Raji (cell line): ENCODE data around the gene RNF166.
A peak's percentile ranks its signal among the peaks of the same experiment; 100 is the strongest.

Experiments used
- POLR2A ChIP-seq: IDR thresholded peaks from 2 replicates; pipeline ENCODE4 v1.6.1; 2011; ENCODE audit warnings: low read depth, low read length, control low read depth; ENCODE audit not compliant: insufficient read depth

The RNF166 gene

DNA sequence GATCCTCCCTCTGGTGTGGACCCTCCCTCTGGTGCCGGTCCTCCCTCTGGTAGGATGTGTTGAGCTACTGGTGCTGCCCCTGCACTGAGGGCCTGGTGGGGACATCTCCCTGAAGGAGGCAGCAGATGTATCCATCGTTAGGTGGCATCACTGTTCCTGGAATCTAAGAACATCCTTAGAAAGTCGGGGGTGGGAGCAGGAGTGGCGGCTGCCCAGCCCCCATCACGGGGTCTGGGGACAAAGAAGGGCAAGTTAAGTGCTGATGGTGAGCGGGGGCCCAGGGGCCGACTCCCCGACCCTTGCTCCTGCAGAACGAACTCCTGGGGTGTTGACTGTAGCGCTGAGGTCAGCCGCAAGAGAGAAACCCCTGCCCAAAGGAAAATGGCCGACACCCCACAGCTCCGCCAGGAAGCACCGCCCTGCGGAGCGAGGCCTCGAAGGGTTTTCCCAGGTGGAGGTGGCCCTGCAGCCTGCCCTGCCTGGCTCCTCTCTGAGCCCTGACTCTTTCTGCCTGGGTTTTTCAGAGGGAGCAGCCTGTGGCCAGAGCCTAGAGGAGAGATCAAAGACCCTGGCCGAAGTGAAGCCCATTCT lies 5.6 kb upstream of the RNF166 start:
- no peak for TF ChIP-seq POLR2A

DNA sequence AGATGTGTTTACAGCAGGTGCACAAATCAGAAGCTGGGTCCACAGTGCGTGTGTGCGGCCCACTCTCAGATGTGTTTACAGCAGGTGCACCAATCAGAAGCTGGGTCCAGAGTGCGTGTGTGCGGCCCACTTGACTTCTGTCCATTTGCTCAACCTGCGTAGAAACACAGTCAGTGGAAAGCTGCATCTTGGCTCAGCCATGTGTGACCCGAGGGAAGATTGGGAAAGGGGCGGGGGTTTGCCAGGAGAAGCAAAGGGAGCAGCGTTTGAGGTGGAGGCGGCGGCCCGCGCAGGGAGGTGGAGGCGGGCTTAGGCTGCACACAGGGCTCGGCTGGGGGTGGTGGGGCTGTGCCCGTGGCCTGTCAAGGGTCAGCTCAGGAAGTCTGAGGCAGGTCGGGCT lies 4.3 kb upstream of the RNF166 start:
- no peak for TF ChIP-seq POLR2A

DNA sequence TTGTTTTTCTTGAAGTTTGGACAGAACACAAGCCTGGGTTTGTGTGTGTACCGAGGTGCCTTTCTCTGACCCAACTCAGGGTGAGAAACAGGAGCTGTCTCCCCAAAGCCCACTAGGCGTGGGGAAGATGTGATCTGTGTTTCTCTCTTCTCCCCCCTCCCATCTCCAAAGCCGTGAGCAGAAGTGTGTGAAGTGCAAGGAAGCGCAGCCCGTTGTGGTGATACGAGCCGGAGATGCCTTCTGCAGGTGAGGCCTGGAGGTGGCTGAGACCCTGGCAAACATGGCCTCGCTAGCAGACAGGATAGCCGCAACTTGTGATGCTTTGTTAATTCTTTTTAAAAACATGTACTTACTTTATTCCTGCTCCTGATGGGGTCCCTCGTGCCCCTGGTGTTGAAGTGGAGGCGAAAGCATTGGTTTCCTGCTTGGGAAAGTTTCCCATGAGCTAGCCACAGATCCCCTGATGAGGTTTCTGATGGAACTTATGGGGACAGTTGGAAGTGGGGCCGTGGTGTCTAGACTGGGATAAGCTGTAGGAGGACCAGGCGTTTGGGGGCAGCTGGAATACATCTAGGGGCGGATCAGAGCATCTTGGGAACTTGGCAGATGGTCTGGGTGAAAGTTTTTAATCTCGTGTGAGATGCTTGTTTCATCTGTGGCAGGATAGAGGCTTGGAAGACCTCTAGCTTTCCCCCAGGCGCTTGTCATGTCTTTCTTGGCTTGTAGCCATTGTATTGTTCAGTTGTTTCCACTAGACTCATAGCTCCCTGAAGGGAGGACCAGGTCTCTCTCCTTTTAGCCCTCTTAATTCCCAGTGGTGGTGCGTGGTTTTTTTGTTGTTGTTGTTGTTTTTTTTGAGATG lies 988 bp upstream of the RNF166 start:
- no peak for TF ChIP-seq POLR2A

DNA sequence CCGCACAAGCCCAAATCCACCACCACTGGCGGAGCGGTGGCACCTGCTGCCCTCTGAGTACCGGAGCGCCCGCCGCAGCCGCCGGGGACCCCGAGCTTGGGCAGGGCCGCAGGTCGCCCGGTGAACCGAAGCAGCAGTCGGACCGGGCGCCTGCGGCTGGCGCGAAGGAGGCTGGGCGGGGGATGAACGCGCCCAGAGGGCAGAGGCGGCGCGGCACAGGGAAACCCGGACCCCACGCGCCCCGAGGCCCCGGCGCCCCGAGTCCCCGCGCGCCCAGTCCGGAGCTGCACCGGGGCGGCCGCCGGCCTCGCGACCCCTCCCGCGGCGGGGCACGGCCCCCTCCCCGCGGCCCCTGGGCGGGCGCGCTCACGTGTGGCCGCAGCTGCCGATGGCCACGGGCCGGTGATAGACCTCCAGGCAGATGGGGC lies 393 bp downstream of the RNF166 start:
- no peak for TF ChIP-seq POLR2A

DNA sequence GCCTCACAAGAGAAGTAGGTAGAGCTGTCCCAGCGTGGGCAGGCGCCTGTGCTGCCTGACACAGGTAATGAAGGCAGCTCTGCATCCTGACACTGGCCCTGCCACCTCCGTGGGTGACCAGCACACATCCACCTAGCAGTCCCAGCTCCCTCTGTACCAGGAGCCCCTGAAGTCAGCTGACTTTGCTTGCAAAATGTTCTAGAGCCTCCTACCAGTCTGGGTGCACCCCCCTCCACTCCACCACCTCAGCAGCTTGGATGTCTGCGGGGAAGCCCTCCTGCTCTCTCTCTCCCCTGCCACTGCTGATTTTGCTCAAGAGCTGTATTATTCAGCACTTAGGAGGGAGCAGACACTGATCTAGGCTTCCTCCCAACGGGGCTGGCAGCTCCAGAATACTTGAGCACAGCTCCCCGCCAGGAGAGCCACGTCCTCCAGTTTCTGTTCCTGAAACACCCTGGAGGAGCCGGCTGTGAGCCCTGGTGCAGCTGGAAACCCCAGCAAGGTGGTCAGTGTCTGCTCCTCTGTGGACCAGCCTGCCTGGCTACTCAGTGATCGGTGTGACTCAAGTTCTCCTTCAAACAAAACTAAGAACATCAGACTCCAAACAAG lies 1.0 kb downstream of the RNF166 start:
- TF ChIP-seq POLR2A, result no peak

DNA sequence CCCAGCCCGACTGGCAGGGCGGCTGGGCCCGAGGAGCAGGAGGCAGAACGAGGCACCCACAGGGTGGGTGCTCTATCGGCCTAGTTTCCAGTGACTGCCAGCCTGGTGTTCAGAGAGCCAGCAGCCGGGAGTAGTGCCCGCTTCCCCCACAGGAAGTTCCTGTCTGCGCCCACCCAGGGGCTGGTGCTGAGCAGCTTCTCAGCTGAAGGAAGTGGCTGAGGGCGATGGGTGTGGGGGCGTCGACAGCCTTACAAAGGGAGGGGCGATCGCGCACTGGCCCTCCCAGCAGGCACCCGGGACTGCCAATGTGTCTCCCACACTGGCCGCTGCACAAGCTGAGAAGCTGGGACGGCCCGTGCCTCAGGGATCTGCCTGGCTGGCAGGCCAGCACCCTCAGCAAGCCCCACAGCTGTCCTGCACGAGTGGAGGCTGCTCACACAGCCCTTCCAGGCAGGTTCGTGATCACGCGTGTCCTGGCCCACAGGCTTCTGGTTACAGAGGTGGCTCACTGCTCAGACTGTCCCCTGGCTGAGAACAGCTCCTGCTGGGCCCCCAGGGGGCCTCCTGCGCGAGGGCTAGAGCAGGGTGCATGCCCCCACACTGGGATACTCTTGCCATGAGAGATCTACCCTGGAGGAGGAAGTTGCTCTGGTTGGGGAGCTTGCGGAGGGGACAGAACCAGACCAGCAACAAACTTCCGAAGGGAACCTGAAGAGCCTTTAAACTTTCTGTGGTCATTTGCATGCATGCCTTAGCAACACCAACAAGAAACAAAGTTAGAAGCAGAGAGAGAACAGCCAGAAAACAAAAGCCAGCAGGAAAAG lies 2.5 kb downstream of the RNF166 start:
- no peak for TF ChIP-seq POLR2A

DNA sequence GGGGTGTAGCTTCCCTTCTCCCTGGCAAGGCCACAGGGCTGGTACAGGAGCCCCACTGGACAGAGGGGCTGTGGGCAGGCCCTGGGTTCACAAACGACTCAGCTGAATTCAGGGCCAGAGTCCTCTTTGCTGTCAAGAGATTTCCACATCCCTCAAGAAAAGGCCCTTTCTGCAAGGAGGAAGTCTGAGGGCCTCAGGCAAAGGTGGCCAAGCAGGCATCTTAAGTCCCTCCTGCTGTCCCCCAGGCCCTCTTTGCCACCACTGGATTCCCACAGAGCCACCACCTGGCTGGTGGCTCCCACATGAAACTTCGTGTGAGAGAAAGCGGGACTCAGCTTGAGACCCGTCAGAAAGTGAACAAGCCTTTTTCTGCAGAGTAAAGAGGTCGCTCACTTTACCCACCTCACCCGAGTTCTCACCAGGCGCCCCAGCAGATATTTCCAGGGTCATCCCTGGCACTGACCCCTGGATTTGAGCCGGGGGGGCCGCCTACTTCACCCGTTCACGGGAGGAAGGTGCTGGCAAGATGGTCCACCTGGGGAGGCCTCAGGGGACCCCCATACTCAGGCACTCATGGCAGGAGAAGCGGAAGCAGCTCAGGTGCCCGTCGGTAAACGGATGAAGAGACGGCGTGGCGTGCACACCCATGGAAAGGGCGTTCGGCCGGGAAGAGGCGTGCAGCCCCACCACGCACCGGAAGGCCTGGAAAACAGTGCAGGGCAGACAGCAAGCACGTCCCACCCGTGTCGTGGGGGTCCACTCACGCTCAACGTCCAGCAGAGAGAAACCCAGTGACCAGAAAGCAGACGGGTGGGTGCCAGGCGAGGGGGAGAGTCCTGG lies 3.6 kb downstream of the RNF166 start:
- no peak for TF ChIP-seq POLR2A

DNA sequence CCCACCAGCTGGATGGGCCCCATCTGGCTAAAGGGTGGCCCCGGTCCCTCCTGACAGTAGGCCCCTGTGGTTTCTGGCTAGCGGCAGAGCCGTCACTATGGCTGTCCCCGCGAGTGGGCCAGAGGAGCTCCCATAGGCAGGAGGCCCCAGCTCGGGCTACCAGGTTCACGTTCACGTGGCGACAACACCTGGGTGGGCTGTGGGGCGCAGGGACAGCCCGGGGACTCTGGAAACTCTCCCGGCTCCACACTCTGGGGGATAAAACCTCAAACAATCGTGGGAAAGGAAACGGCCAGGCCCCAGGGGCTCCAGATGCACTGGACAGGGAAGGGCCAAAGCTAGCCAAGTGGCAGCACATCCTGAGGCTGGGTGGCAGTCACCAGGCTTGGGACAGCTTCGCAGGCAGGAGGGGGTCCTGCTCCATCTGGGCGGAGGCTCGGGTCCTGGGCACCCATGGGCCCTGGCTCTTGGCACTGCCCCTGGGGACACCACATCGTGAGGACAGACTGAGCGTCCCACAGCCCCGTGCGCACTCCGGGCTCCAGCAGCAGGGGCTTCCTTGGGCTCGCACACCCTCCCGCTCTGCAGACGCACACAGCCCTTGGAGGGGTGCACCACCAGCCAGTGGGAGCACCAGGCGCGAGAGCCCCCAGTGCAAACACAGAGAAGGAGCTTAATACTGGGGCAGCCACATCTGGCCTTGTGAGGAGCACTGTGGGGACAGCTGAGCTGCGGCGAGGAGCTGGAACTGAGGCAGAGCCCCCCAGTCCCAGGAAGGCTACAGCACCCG lies 4.4 kb downstream of the RNF166 start:
- no peak for TF ChIP-seq POLR2A

DNA sequence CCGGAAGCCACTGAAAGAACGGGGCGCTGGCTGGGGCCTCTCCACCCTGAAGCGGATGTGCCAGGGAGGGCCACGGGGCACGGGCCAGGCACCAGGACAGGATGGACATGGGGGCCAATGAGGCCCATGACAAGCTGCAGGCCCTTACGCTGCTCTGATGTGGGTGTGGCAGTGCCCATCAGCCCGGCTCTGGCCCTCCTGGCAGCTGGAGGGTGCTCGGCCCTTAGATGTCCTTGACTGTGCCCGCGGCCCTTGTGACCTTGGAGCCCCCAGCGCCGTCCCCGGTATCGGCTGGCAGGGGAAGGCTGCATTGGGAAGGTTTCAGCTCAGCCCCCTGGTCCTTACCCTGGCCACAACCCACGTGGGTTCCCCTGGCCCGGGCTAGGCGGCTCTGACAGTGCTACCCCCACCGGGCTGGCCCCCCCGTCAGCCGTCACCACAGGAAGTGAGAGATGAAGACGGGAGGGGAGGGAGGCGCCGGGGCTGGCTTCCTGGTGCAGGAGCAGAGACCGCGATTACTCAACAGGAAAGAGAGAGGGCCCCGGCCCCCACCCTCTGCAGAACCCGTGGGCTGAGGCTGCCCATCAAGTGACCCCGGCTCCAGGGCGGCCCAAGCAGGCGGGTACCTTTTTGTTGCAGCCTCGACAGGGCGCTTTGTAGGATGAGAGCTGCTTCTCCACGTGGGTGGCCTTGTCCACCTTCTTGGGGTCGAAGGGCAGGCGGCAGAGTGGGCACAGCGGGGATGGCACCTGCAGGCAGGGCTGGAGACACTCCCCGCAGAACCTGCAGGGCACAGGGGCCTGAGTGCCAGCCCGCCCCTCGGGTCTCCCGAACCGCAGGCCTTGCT lies 5.3 kb downstream of the RNF166 start:
- 0 out of 2 replicates have a peak, but pooled peaks have one; percentile 23 for TF ChIP-seq POLR2A

DNA sequence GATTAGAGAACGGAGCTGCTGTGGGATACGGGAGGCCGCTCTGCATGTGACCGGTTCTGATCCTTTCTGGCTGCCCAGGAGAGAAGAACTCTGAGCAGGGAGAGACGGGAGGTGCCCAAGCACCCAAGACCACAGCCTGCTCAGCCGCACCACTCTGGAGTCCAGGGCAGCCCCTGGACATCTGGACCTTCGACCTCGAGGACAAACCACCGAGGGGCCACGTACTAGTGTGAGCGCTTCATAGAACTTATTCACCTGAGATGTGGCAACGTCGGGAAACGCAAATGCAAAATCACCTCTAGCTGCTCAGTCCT lies 5.9 kb downstream of the RNF166 start:
- no peak for TF ChIP-seq POLR2A

DNA sequence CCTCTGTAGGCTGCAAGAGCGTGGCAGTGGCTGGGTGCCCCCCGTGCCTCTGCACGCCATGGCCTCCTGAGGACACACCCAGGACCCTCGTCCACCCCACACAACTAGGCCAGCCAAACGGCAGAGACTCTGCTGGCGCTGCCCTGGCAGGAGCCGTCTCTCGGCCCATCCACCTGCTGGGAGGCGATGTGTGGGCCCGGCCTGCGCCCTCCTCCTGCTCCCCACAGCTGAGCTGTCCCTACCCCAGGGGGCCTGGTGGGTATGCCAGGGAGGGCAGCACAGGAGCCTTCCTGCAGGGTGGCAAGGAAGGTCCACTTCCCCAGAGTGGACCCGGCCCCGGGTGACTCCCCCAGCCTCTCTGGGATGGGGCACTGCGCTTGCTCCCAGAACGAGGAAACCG lies 7.0 kb downstream of the RNF166 start:
- TF ChIP-seq POLR2A, result no peak

DNA sequence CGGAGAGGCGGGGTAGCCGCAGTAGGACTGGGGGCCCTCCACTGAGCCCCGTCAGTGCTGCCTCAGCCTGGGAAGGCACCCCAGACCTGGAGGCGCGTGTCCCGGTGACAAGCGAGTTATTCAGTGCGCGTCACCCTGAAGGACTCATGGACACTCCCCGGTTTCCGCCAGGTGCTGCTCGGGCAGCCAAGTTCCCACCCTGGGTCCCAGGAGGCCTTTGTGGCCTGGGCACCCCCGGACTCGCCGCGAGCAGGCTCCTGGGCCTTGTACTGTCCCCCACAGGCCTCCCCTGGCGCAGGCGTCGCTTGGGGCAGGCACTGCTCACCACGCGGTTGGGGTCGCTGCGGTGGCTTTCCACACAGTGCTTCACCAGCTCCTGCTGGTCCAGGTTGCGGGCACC lies 7.6 kb downstream of the RNF166 start:
- no peak for TF ChIP-seq POLR2A
